ENCODE measurements around the gene MMP3. TPM values are rescaled to one million over a fixed set of nuclear protein-coding genes. Genes with fewer than 3 reads are reported as not detected.

The MMP3 gene
- total RNA-seq, 1 donor from 2014 or later, result not detected

DNA sequence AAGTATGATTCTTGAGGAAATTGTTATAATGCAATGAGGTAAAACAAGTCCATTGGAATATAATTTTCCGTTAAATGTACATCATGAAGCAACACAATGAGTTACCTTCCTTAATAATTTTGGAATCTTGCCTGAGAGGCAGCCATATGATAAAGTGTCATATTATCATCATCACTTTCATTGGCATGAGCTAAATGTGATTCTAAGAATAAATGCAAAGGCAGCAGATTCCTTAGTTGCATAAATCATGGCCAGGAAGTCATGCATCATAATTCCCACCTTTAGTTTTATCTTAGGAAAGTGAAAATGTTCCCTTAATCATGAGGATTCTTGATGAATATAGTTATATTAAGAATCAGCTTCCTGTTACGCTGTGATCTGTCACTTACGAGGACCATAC, 31.2 kb downstream of the MMP3 start:
- no peaks in the 10 kb centered on the region for H4K20me1 ChIP-seq (ENCODE audit: insufficient read depth, low read length)
- no peak overlapping the region for H2AFZ ChIP-seq (ENCODE audit: low read depth, low read length)
- Mint-ChIP-seq H3K9me3 (ENCODE audit: unreplicated experiment) (peaks cover 10% of the 10 kb centered on the region), H3K4me3 (ENCODE audit: unreplicated experiment) (no peak overlapping the region), H3K4me1 (ENCODE audit: low read depth, unreplicated experiment) (peaks cover 2% of the 10 kb centered on the region), H3K36me3 (ENCODE audit: low read depth, unreplicated experiment) (peaks cover 3% of the 10 kb centered on the region), H3K27me3 (ENCODE audit: low read depth, unreplicated experiment) (no peaks in the 10 kb centered on the region), H3K27ac (ENCODE audit: unreplicated experiment) (no peak overlapping the region)
- no peaks in the 10 kb centered on the region for H3K36me3 ChIP-seq (ENCODE audit: insufficient read depth, low read length)
- FAIRE-seq (no peak), DNase-seq (ENCODE audit: low read depth) (no peak)
- no peaks in the 10 kb centered on the region for H3K9me3 ChIP-seq (ENCODE audit: insufficient read depth, low read depth, low read length)
- no peaks in the 10 kb centered on the region for H3K79me2 ChIP-seq (ENCODE audit: insufficient read depth, low read length)
- no peak overlapping the region for H3K27ac ChIP-seq (ENCODE audit: low read depth, low read length)
- H3K4me2 ChIP-seq (ENCODE audit: low read length), result no peak overlapping the region
- no peaks in the 10 kb centered on the region for H3K4me1 ChIP-seq (ENCODE audit: insufficient read depth, low read length)
- no peak overlapping the region for H3K4me3 ChIP-seq (ENCODE audit: insufficient read depth, low read depth, low read length)
- no peak overlapping the region for H3K9ac ChIP-seq (ENCODE audit: low read length)
- TF ChIP-seq EZH2 (IDR thresholded peaks at IDR 0.05; ENCODE audit: insufficient read depth, low read length), result no peak
- TF ChIP-seq, protein P1, sequence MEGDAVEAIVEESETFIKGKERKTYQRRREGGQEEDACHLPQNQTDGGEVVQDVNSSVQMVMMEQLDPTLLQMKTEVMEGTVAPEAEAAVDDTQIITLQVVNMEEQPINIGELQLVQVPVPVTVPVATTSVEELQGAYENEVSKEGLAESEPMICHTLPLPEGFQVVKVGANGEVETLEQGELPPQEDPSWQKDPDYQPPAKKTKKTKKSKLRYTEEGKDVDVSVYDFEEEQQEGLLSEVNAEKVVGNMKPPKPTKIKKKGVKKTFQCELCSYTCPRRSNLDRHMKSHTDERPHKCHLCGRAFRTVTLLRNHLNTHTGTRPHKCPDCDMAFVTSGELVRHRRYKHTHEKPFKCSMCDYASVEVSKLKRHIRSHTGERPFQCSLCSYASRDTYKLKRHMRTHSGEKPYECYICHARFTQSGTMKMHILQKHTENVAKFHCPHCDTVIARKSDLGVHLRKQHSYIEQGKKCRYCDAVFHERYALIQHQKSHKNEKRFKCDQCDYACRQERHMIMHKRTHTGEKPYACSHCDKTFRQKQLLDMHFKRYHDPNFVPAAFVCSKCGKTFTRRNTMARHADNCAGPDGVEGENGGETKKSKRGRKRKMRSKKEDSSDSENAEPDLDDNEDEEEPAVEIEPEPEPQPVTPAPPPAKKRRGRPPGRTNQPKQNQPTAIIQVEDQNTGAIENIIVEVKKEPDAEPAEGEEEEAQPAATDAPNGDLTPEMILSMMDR (IDR thresholded peaks at IDR 0.05; ENCODE audit: insufficient read depth, low read depth, low read length), result no peak
- H3K27me3 ChIP-seq (ENCODE audit: insufficient read depth, low read length), result no peaks in the 10 kb centered on the region

DNA sequence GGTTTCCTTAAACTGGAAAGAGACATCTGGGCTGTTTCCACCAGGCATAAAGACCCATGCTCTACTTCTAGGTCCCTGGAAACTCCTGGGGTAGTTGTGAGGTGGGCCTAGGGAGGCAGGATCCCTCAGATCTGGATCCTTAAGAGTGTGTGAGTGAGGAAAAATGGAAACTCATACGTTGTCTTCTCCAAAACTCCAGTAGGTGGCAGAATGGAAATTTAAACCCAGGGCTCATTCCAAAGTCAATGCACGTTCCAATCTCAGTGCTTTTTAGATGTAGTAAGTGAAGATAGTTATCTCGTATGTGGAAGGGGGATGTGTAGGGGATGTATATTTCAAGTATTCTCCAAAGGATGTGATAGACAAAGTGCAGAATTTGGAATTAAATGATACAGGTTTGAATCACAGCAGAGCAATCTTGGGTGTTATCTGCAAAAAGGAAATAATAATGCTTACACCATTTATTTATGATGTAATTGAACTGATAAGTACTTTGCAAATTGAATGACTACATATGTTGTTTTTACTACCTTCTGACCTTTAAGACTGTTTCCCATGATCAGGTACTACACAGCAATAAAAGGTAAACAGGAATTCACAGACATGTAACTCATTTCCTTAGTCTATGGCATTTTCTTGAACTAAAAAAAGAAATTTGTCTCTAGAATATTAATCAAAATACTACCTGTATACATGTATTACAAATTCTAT, 32.3 kb downstream of the MMP3 start:
- DNase-seq (ENCODE audit: low read depth) (no peak), FAIRE-seq (peak; percentile 13)
- H3K9ac ChIP-seq (ENCODE audit: low read length), result no peak overlapping the region
- no peak for TF ChIP-seq EZH2 (IDR thresholded peaks at IDR 0.05; ENCODE audit: insufficient read depth, low read length)
- TF ChIP-seq, protein P1 (IDR thresholded peaks at IDR 0.05; ENCODE audit: insufficient read depth, low read depth, low read length), result peak; percentile 64
- no peaks in the 10 kb centered on the region for H3K27me3 Mint-ChIP-seq (ENCODE audit: low read depth, unreplicated experiment)
- peaks cover 3% of the 10 kb centered on the region for H3K9me3 Mint-ChIP-seq (ENCODE audit: unreplicated experiment)
- peaks cover 5% of the 10 kb centered on the region for H3K4me1 Mint-ChIP-seq (ENCODE audit: low read depth, unreplicated experiment)
- H2AFZ ChIP-seq (ENCODE audit: low read depth, low read length), result no peak overlapping the region
- H3K4me3 ChIP-seq (ENCODE audit: insufficient read depth, low read depth, low read length), result no peak overlapping the region
- H3K79me2 ChIP-seq (ENCODE audit: insufficient read depth, low read length), result no peaks in the 10 kb centered on the region
- H3K9me3 ChIP-seq (ENCODE audit: insufficient read depth, low read depth, low read length), result no peaks in the 10 kb centered on the region
- no peak overlapping the region for H3K27ac Mint-ChIP-seq (ENCODE audit: unreplicated experiment)
- no peaks in the 10 kb centered on the region for H3K36me3 Mint-ChIP-seq (ENCODE audit: low read depth, unreplicated experiment)
- no peak overlapping the region for H3K4me2 ChIP-seq (ENCODE audit: low read length)
- H3K4me3 Mint-ChIP-seq (ENCODE audit: unreplicated experiment), result no peak overlapping the region
- no peak overlapping the region for H3K27ac ChIP-seq (ENCODE audit: low read depth, low read length)
- H3K27me3 ChIP-seq (ENCODE audit: insufficient read depth, low read length), result no peaks in the 10 kb centered on the region
- H3K36me3 ChIP-seq (ENCODE audit: insufficient read depth, low read length), result no peaks in the 10 kb centered on the region
- no peaks in the 10 kb centered on the region for H4K20me1 ChIP-seq (ENCODE audit: insufficient read depth, low read length)
- no peaks in the 10 kb centered on the region for H3K4me1 ChIP-seq (ENCODE audit: insufficient read depth, low read length)

DNA sequence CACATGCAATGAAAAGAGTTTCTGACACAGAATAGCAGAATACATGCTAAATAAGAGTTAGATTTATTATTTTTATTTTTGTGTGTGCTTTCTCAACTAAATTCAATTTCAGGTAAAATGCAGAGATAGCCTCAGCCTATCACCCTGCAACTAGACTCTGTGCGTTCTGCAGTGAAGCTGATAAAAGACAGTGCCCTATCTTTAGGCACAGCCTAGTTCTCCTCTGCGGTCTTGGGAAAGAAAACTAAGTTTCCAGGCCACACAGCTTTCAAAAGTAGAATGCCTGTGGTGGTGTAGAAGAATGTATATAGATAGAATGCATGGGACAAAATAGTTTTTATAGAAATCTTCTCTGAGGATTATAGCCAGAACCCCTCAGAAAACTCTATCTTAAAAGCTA, 33.4 kb downstream of the MMP3 start:
- Histone ChIP-seq H3K9ac (ENCODE audit: low read length) (no peak overlapping the region), H3K27me3 (ENCODE audit: insufficient read depth, low read length) (no peaks in the 10 kb centered on the region), H4K20me1 (ENCODE audit: insufficient read depth, low read length) (no peaks in the 10 kb centered on the region), H2AFZ (ENCODE audit: low read depth, low read length) (no peak overlapping the region), H3K4me2 (ENCODE audit: low read length) (no peak overlapping the region), H3K36me3 (ENCODE audit: insufficient read depth, low read length) (no peaks in the 10 kb centered on the region), H3K4me1 (ENCODE audit: insufficient read depth, low read length) (no peaks in the 10 kb centered on the region), H3K27ac (ENCODE audit: low read depth, low read length) (no peak overlapping the region), H3K79me2 (ENCODE audit: insufficient read depth, low read length) (no peaks in the 10 kb centered on the region), H3K4me3 (ENCODE audit: insufficient read depth, low read depth, low read length) (no peak overlapping the region), H3K9me3 (ENCODE audit: insufficient read depth, low read depth, low read length) (no peaks in the 10 kb centered on the region)
- Mint-ChIP-seq H3K9me3 (ENCODE audit: unreplicated experiment) (peaks cover 3% of the 10 kb centered on the region), H3K36me3 (ENCODE audit: low read depth, unreplicated experiment) (no peaks in the 10 kb centered on the region), H3K4me1 (ENCODE audit: low read depth, unreplicated experiment) (peaks cover 8% of the 10 kb centered on the region), H3K27ac (ENCODE audit: unreplicated experiment) (no peak overlapping the region), H3K27me3 (ENCODE audit: low read depth, unreplicated experiment) (no peaks in the 10 kb centered on the region), H3K4me3 (ENCODE audit: unreplicated experiment) (no peak overlapping the region)
- no peak for FAIRE-seq
- no peak for TF ChIP-seq EZH2 (IDR thresholded peaks at IDR 0.05; ENCODE audit: insufficient read depth, low read length)
- TF ChIP-seq, protein P1 (IDR thresholded peaks at IDR 0.05; ENCODE audit: insufficient read depth, low read depth, low read length), result no peak
- no peak for DNase-seq (ENCODE audit: low read depth)
